NT2/D1 (cell line): Measurements from ENCODE around the gene ERC2.

Experiments used
- DNase-seq: peaks from one replicate; pipeline ENCODE4 v3.0.0-alpha.2; 2011; ENCODE audit warnings: low read depth, low spot score
- H3K27me3 ChIP-seq: 2 replicates; pipeline ENCODE4 v1.6.0; 2011; ENCODE audit warnings: mild to moderate bottlenecking; ENCODE audit not compliant: insufficient read length, insufficient read depth
- H3K36me3 ChIP-seq: 2 replicates; pipeline ENCODE4 v1.6.1; 2011; ENCODE audit warnings: mild to moderate bottlenecking, low read length, mixed read lengths; ENCODE audit not compliant: insufficient read depth, insufficient read length
- H3K4me1 ChIP-seq: 2 replicates; pipeline ENCODE4 v1.5.1; 2011; ENCODE audit not compliant: insufficient read depth, insufficient read length
- H3K4me3 ChIP-seq: 2 replicates; pipeline ENCODE4 v1.5.1; 2011; ENCODE audit warnings: low read depth; ENCODE audit not compliant: insufficient read length
- H3K9ac ChIP-seq: 2 replicates; pipeline ENCODE4 v1.6.0; 2011; ENCODE audit warnings: low read depth; ENCODE audit not compliant: insufficient read length
- H3K9me3 ChIP-seq: 2 replicates; pipeline ENCODE4 v1.5.1; 2011; ENCODE audit warnings: mild to moderate bottlenecking, low read length; ENCODE audit not compliant: insufficient read depth
- SUZ12 ChIP-seq: IDR thresholded peaks from 2 replicates; pipeline ENCODE4 v1.6.1; 2011; ENCODE audit not compliant: insufficient read length, insufficient read depth; ENCODE audit errors: extremely low read depth
- YY1 ChIP-seq: IDR thresholded peaks from 2 replicates; pipeline ENCODE4 v1.6.1; 2011; ENCODE audit not compliant: insufficient read length, insufficient read depth
- ZNF274 ChIP-seq: IDR thresholded peaks from 2 replicates; pipeline ENCODE4 v1.6.1; 2011; ENCODE audit warnings: mild to moderate bottlenecking, low read depth, low read length

ERC2 gene

DNA sequence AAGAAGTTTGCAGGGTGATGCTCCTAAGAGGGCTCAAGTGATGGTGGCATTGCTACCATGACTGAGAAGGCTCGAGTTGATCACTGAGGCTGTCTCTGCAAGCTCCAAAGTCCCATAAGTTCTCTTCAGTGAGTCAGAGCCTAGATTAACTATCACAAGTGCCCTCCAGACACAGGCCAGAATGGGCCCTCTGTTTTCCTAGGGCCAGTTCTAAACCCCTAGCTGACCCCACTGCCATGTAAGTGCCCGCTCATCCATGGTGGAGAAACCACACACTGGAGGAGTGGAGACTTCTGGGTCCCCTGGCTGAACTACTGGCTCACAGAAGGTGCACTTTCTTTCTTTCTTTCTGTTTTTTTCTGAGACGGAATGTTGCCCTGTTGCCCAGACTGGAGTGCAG lies 893.6 kb downstream of the ERC2 start:
- Histone ChIP-seq H3K27me3 (no peaks in the 10 kb centered on the region), H3K4me3 (no peak overlapping the region), H3K36me3 (no peaks in the 10 kb centered on the region), H3K9me3 (peaks cover 9% of the 10 kb centered on the region; the same call in 1 of the 2 replicates), H3K4me1 (peaks cover 7% of the 10 kb centered on the region), H3K9ac (no peak overlapping the region)
- TF ChIP-seq YY1 (no peak), ZNF274 (no peak), SUZ12 (no peak)
- DNase-seq, result no peak

DNA sequence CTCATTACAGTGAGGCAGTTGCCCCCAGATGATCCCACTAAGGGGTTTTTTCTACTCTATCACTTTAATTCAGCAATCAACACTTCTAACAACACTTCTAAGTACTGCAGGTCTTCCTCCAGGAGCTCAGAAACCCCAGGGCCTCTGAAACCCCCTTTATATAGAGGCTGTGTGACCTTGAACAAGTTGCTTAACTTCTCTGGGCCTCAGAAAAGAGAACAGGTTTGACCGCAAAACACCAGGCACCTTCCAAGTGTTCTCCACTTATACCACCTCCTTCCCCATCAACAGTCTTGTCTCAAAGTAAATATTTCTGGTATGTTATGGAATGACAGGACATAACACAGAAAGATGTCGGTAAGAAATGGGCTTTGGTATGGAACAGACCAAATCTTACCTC lies 895.5 kb downstream of the ERC2 start:
- Histone ChIP-seq H3K4me1 (peaks cover 9% of the 10 kb centered on the region), H3K4me3 (no peak overlapping the region), H3K9ac (no peak overlapping the region), H3K36me3 (no peaks in the 10 kb centered on the region), H3K27me3 (no peaks in the 10 kb centered on the region), H3K9me3 (no peaks in the 10 kb centered on the region)
- DNase-seq, result no peak
- TF ChIP-seq SUZ12 (no peak), YY1 (no peak), ZNF274 (no peak)

DNA sequence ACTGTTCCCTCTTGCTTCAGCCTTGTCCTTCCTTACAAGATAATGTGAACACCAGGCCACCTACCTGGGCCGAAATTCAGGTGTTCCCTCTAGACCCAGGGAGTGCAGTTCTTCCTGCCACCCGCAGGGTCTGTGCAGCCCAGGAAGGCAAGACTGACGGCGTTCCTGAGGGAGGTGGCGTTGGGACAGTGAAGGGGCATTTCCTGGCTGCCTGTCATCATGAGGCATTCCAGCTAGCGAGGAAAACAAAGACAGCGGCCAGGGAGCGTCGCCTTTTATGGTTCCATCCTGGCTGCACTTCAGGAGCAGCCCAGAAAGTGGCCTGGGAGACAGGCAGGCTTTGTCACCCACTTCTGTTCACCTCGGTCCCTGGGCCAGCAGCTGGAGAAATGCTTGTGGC lies 896.4 kb downstream of the ERC2 start:
- Histone ChIP-seq H3K36me3 (no peaks in the 10 kb centered on the region), H3K27me3 (no peaks in the 10 kb centered on the region), H3K4me1 (peaks cover 9% of the 10 kb centered on the region), H3K4me3 (no peak overlapping the region), H3K9ac (peak overlapping the region; percentile 68), H3K9me3 (no peaks in the 10 kb centered on the region)
- DNase-seq, result peak; percentile 88
- no peak for TF ChIP-seq ZNF274
- no peak for TF ChIP-seq YY1
- no peak for TF ChIP-seq SUZ12

DNA sequence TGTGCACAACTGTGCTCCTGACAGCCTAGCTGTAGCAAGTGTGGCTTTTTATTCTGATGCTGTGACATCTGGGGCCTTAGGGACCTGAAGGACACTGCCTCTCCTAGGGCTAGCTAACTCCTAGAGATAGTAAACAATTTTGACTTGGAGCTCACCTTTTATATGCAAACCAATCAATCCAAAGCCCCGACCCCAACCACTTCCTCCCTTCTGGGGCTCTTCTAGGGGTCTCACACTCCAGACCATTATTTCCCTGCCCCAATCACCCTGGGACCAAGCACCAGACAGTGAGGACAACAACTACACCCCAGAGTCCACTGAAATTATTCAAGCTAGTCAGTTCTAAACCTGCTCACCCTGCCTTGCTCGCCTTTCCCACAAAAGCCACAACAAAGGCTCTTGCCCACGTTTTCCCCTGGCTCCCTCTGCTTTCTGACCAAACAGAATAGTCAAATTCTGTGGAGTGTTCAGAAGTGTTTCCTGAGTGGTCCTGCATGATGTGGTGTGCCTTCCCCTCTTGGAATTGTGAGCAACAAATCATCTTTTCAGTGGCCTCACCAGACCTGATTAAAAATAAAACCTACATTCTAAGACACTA lies 897.0 kb downstream of the ERC2 start:
- no peak for TF ChIP-seq SUZ12
- no peak for TF ChIP-seq ZNF274
- TF ChIP-seq YY1, result no peak
- Histone ChIP-seq H3K9ac (no peak overlapping the region), H3K27me3 (no peaks in the 10 kb centered on the region), H3K9me3 (no peaks in the 10 kb centered on the region), H3K36me3 (no peaks in the 10 kb centered on the region), H3K4me3 (no peak overlapping the region), H3K4me1 (peaks cover 5% of the 10 kb centered on the region)
- no peak for DNase-seq

DNA sequence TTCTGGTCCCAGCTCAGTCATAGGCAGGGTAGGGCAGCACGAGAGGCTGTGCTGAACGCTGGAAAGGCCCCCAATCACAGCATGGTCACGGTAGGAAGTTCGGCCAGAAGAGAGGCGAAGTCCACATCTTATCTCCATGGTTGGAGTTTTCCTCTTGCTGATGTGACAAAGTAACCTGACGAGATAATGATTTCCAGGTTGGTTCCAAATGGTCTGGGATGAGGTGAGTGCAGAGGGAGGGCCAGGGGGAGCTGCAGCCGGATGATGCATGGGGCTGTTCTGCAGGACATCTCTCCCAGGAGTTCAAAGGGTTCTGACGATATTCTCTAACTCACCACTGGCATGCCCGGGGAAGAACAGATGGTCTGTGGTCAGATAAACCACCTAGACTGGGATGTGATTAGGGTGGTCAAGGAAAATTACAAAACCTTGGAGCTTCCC lies 898.0 kb downstream of the ERC2 start:
- no peak for DNase-seq
- peaks cover 4% of the 10 kb centered on the region for H3K4me1 ChIP-seq
- H3K4me3 ChIP-seq, result no peak overlapping the region
- TF ChIP-seq SUZ12 (no peak), YY1 (no peak), ZNF274 (no peak)
- no peaks in the 10 kb centered on the region for H3K27me3 ChIP-seq
- no peaks in the 10 kb centered on the region for H3K36me3 ChIP-seq
- no peak overlapping the region for H3K9ac ChIP-seq
- no peaks in the 10 kb centered on the region for H3K9me3 ChIP-seq

DNA sequence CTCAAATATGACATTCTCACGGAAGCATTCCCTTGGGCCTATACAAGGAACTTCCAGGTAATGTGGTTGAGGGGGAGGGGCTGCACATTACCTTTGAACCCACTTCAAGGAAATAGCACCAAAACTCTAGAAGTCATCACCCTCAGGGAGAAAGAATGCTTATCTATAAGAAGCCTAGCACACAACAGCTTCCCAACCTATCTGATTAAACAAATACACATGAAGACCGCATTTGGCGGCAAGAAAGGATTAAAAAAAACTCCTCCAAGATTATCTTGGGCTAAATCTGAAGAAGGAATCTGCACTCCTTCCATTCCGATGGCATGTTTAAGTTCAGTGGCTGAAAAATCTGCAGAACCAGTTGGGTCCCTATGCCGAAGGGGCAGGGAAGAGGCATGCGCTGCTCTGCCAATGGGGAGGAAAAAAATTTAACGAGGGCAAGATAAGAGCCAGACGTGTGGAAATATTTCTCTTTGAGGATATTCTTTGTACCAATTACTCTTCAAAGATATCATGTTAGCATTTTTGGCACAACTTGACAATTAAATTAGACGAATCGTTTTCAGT lies 899.2 kb downstream of the ERC2 start:
- TF ChIP-seq ZNF274 (no peak), SUZ12 (no peak), YY1 (no peak)
- Histone ChIP-seq H3K4me1 (peaks cover 4% of the 10 kb centered on the region), H3K9ac (no peak overlapping the region), H3K36me3 (no peaks in the 10 kb centered on the region), H3K27me3 (no peaks in the 10 kb centered on the region), H3K4me3 (no peak overlapping the region), H3K9me3 (no peaks in the 10 kb centered on the region)
- DNase-seq, result no peak

DNA sequence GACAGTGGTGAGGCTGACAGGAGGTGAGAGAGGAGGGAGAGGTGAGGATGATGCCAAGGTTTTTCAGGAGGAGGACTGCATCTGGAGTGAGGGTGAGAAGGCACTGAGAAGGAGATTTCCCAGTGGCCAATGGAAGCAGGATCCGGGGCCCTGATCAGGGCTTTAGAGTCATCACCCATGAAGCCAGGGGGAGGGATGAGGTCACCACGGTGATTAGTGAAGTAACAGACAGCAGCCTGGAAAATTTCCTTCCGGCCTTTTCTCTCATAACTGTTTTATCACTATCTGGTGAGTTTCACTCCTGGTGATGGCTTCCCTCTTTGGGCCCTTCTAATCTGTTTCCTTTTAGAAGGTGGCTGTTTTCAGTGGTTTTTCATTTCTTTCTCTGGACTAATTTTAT lies 900.7 kb downstream of the ERC2 start:
- Histone ChIP-seq H3K4me3 (no peak overlapping the region), H3K9me3 (no peaks in the 10 kb centered on the region), H3K27me3 (no peaks in the 10 kb centered on the region), H3K9ac (no peak overlapping the region), H3K4me1 (peaks cover 4% of the 10 kb centered on the region), H3K36me3 (no peaks in the 10 kb centered on the region)
- TF ChIP-seq SUZ12 (no peak), YY1 (no peak), ZNF274 (no peak)
- DNase-seq, result no peak
